DMS53 treated with DMSO at 0.1 percent for 48 hours (cell line): ENCODE data around the gene HEATR3.

Experiments used
- DNase-seq: peaks from one replicate; lab custom pipeline; 2025; ENCODE audit not compliant: unreplicated experiment; lab: John Stamatoyannopoulos, UW

The HEATR3 gene

GRCh38 chr16:50152351-50152806, 86.6 kb downstream of the HEATR3 start:
- DNase-seq = no peak

GRCh38 chr16:50152807-50153595, 87.2 kb downstream of the HEATR3 start, which contains the start of gene TENT4B:
Gene TENT4B (plus strand): TSS chr16:50153306. CDS start chr16:50153622, 316 bp downstream.
- DNase-seq = peak; percentile 52

GRCh38 chr16:50153596-50154419, 88.0 kb downstream of the HEATR3 start:
- no peak for DNase-seq

- DNase-seq = no peak
Measured at GRCh38 chr16:50154420-50154950, 88.7 kb downstream of the HEATR3 start.

- DNase-seq = no peak
Measured at GRCh38 chr16:50155925-50156324, 90.2 kb downstream of the HEATR3 start.
